DOHH2 (cell line): ENCODE data around the gene PIP5K1A.

Source experiments
- H3F3A ChIP-seq: fragments of 200-600 bp; sonication (generic), shearing (Covaris generic); 2 replicates; pipeline ENCODE4 v1.6.0; 2016; ENCODE audit warnings: antibody characterized with exemption, mild to moderate bottlenecking; ENCODE audit not compliant: control insufficient read depth, insufficient read depth
- H3K27ac ChIP-seq: fragments of 200-600 bp; sonication (generic); 2 replicates; pipeline ENCODE4 v1.5.1; 2014; ENCODE audit warnings: low read depth, mild to moderate bottlenecking, low read length, moderate library complexity
- H3K27me3 ChIP-seq: fragments of 200-600 bp; sonication (generic); 2 replicates; pipeline ENCODE4 v1.6.1; 2014; ENCODE audit warnings: mild to moderate bottlenecking, low read length, mixed read lengths; ENCODE audit not compliant: control insufficient read depth
- H3K36me3 ChIP-seq: fragments of 200-600 bp; sonication (generic); 2 replicates; pipeline ENCODE4 v1.6.1; 2014; ENCODE audit warnings: mild to moderate bottlenecking, low read length, moderate library complexity, mixed read lengths; ENCODE audit not compliant: control insufficient read depth
- H3K4me1 ChIP-seq: fragments of 200-600 bp; sonication (generic); 2 replicates; pipeline ENCODE4 v1.6.1; 2014; ENCODE audit warnings: mild to moderate bottlenecking, low read length, mixed read lengths; ENCODE audit not compliant: control insufficient read depth
- H3K4me2 ChIP-seq: fragments of 200-600 bp; sonication (generic); 2 replicates; pipeline ENCODE4 v1.6.0; 2014; ENCODE audit warnings: mild to moderate bottlenecking, low read length, moderate library complexity
- H3K4me3 ChIP-seq: fragments of 200-600 bp; sonication (generic); 2 replicates; pipeline ENCODE4 v1.5.1; 2014; ENCODE audit warnings: mild to moderate bottlenecking, low read length, mixed read lengths
- H3K79me2 ChIP-seq: fragments of 200-600 bp; sonication (generic); 2 replicates; pipeline ENCODE4 v1.6.1; 2014; ENCODE audit warnings: mild to moderate bottlenecking, low read length, mixed read lengths; ENCODE audit not compliant: control insufficient read depth
- H3K9me2 ChIP-seq: fragments of 200-600 bp; sonication (generic); replicated peaks from 2 replicates; pipeline ENCODE4 v1.6.1; 2014; ENCODE audit warnings: mild to moderate bottlenecking, low read length, mixed read lengths; ENCODE audit not compliant: control insufficient read depth
- H3K9me3 ChIP-seq: fragments of 200-600 bp; sonication (generic); 2 replicates; pipeline ENCODE4 v1.6.1; 2014; ENCODE audit warnings: antibody characterized with exemption, low read length, mixed read lengths; ENCODE audit not compliant: control insufficient read depth, insufficient read depth
- H4K20me1 ChIP-seq: fragments of 200-600 bp; sonication (generic); 2 replicates; pipeline ENCODE4 v1.6.0; 2014; ENCODE audit warnings: low read depth, mild to moderate bottlenecking, antibody characterized with exemption, low read length, moderate library complexity; ENCODE audit not compliant: control insufficient read depth, insufficient read depth
- CTCF ChIP-seq: fragments of 200-600 bp; sonication (generic); IDR thresholded peaks from one replicate; pipeline ENCODE4 v1.5.1; 2014; ENCODE audit warnings: antibody characterized with exemption, mild to moderate bottlenecking, low read depth, low read length; ENCODE audit not compliant: poor library complexity, severe bottlenecking
- EZH2phosphoT487 ChIP-seq: fragments of 200-600 bp; sonication (generic); IDR thresholded peaks from 2 replicates; pipeline ENCODE4 v1.6.1; 2017; ENCODE audit warnings: borderline replicate concordance, mild to moderate bottlenecking, antibody characterized with exemption, low read length, moderate library complexity, mixed read lengths

Gene PIP5K1A

GRCh38 chr1:151189637-151190445 lies 8.5 kb upstream of the PIP5K1A start, which contains the start of gene VPS72:
VPS72 (minus strand) TSS chr1:151190197; CDS start chr1:151190121, 76 bp downstream.
- peak within 1 kb of the TSS; percentile 91 for H3K4me3 ChIP-seq
- H3K27ac ChIP-seq: peak within 1 kb of the TSS; percentile 53
- peaks cover 15% of the 10 kb centered on the region for H3K36me3 ChIP-seq
- peaks cover 36% of the 10 kb centered on the region for H3K79me2 ChIP-seq
- no peaks in the 10 kb centered on the region for H3K9me2 ChIP-seq
- H3K9me3 ChIP-seq: no peaks in the 10 kb centered on the region
- peaks cover 22% of the 10 kb centered on the region for H3K4me1 ChIP-seq
- H3K4me2 ChIP-seq: peak within 1 kb of the TSS; percentile 96
- no peak for TF ChIP-seq EZH2phosphoT487
- TF ChIP-seq CTCF: no peak
- no peaks in the 10 kb centered on the region for H3K27me3 ChIP-seq
- H4K20me1 ChIP-seq: no peaks in the 10 kb centered on the region
- H3F3A ChIP-seq: peaks cover 10% of the 10 kb centered on the region

GRCh38 chr1:151192047-151192446 lies 6.3 kb upstream of the PIP5K1A start:
- Histone ChIP-seq H4K20me1 (no peaks in the 10 kb centered on the region), H3K36me3 (peaks cover 3% of the 10 kb centered on the region; the same call in 1 of the 2 replicates), H3K9me2 (no peaks in the 10 kb centered on the region), H3K79me2 (peaks cover 29% of the 10 kb centered on the region), H3F3A (peaks cover 10% of the 10 kb centered on the region), H3K27ac (no peak overlapping the region), H3K4me1 (peaks cover 28% of the 10 kb centered on the region), H3K4me3 (no peak overlapping the region), H3K9me3 (no peaks in the 10 kb centered on the region), H3K4me2 (no peak overlapping the region), H3K27me3 (no peaks in the 10 kb centered on the region)
- TF ChIP-seq CTCF (no peak), EZH2phosphoT487 (no peak)

- Histone ChIP-seq H3K27ac (no peak overlapping the region), H3K36me3 (peaks cover 3% of the 10 kb centered on the region; the same call in 1 of the 2 replicates), H3K4me3 (no peak overlapping the region), H3K9me2 (no peaks in the 10 kb centered on the region), H3K4me1 (peaks cover 32% of the 10 kb centered on the region), H3K27me3 (no peaks in the 10 kb centered on the region), H3K9me3 (no peaks in the 10 kb centered on the region), H3F3A (peaks cover 13% of the 10 kb centered on the region), H4K20me1 (no peaks in the 10 kb centered on the region), H3K79me2 (peaks cover 23% of the 10 kb centered on the region), H3K4me2 (no peak overlapping the region)
- TF ChIP-seq EZH2phosphoT487 (no peak), CTCF (no peak)
These were observed 5.0 kb upstream of the PIP5K1A start for GRCh38 chr1:151193304-151193703.
